ENCODE measurements around the gene DCLK1. TPM values are rescaled to one million over a fixed set of nuclear protein-coding genes. Genes with fewer than 3 reads are reported as not detected.

The DCLK1 gene
- total and polyA plus RNA-seq, 10 of the 15 experiments (the other 5 are each of a cell fraction or from before 2014, with no cell fraction given), result not detected

DNA sequence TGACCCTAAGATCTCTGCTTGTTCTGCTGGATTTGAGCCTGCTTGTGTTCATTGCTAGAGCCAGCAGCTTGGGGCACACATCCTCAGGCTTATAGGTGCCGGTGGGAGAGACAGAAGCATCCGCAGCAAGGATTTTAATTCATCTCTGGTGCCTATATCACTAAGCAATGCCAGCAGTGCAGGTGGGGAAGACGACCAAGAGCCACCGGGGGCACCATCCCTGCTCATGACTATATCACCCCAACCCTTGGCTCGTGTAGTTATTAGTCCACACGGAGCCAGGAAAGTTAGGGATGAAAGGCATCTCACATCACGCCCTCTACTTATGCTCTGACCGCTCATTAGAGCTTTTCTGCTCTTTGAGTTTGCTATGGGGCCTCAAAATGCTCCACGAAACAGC, 298.2 kb downstream of the DCLK1 start (continued):
- TF ChIP-seq, protein P1, sequence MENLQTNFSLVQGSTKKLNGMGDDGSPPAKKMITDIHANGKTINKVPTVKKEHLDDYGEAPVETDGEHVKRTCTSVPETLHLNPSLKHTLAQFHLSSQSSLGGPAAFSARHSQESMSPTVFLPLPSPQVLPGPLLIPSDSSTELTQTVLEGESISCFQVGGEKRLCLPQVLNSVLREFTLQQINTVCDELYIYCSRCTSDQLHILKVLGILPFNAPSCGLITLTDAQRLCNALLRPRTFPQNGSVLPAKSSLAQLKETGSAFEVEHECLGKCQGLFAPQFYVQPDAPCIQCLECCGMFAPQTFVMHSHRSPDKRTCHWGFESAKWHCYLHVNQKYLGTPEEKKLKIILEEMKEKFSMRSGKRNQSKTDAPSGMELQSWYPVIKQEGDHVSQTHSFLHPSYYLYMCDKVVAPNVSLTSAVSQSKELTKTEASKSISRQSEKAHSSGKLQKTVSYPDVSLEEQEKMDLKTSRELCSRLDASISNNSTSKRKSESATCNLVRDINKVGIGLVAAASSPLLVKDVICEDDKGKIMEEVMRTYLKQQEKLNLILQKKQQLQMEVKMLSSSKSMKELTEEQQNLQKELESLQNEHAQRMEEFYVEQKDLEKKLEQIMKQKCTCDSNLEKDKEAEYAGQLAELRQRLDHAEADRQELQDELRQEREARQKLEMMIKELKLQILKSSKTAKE (IDR thresholded peaks at IDR 0.05; ENCODE audit: low read depth, poor library complexity, severe bottlenecking), result no peak
- no peak for TF ChIP-seq ZNF207 (IDR thresholded peaks at IDR 0.05; ENCODE audit: borderline replicate concordance)
- TF ChIP-seq NBN (IDR thresholded peaks at IDR 0.05), result no peak
- TF ChIP-seq POLR2A (IDR thresholded peaks at IDR 0.05; ENCODE audit: low read depth, low read length), result no peak
- no peak for TF ChIP-seq SIN3A (IDR thresholded peaks at IDR 0.05; ENCODE audit: low read depth, low read length)
- TF ChIP-seq BMI1 (IDR thresholded peaks at IDR 0.05; ENCODE audit: borderline replicate concordance), result no peak
- no peak for TF ChIP-seq SIX5 (IDR thresholded peaks at IDR 0.05; ENCODE audit: low read depth, low read length, severe bottlenecking)
- no peak for TF ChIP-seq POLR2AphosphoS5 (IDR thresholded peaks at IDR 0.05; ENCODE audit: low read length)
- no peak for TF ChIP-seq STAT3 (IDR thresholded peaks at IDR 0.05; ENCODE audit: low read depth, low read length)

DNA sequence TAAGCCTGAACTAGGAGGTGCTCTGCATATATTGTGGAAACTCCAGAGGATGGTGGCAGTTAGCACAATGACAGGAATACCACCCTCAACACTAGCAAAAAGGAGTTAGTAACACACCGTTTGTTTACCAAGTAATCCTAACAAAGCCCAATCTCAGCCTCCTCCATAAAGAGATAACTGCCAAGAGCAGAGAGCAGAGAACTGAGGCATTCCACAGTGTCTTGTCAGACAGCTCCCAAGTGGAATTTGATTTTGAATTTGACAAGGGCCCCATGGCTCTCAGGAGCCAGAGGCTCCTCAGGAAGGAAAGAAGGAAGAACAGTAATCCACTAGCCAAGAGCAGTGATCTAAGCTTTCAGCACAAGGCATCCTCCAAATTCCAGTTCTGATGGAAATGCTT, 298.6 kb downstream of the DCLK1 start:
- H3K4me2 ChIP-seq (ENCODE audit: control insufficient read depth, insufficient read depth), result no peak overlapping the region
- H3K9me3 ChIP-seq (replicated peaks; ENCODE audit: control insufficient read depth, insufficient read depth, low read length), result no peaks in the 10 kb centered on the region
- ChIA-PET RAD21 (ENCODE audit: unreplicated experiment) (no interaction called here), SMC1A (ENCODE audit: uncharacterized antibody, unreplicated experiment) (no interaction called here), CTCF (interaction anchor here (0.8 to 1.1 kb wide), 2 partner anchors 13 to 14 kb away, joined by 3 to 4 read pairs; no protein-coding TSS in a partner anchor), POLR2A (no interaction called here)
- no peaks in the 10 kb centered on the region for H3K79me2 ChIP-seq (ENCODE audit: control insufficient read depth, insufficient read depth, low read length)
- H3K36me3 ChIP-seq (ENCODE audit: control insufficient read depth in 2 of 2, insufficient read depth in 2 of 2, low read length in 1 of 2), result no peaks in the 10 kb centered on the region
- H3K27me3 ChIP-seq (replicated peaks in 1 of 2; ENCODE audit: control insufficient read depth in 2 of 2, insufficient read depth in 2 of 2, low read length in 1 of 2), result no peaks in the 10 kb centered on the region
- no peak overlapping the region for H3K27ac ChIP-seq (ENCODE audit: control insufficient read depth, insufficient read depth)
- DNase-seq (ENCODE audit: low read depth, low spot score) (no peak), FAIRE-seq (no peak), ATAC-seq (no peak)
- in situ Hi-C loops (cut with MboI) (no loop called here), intact Hi-C loops (cut with micrococcal nuclease; ENCODE audit: unreplicated experiment) (no loop called here)
- H3K4me3 ChIP-seq, result no peak overlapping the region
- H3K9ac ChIP-seq (ENCODE audit: control insufficient read depth, insufficient read depth, low read length), result no peak overlapping the region
- H2AFZ ChIP-seq (ENCODE audit: control insufficient read depth, low read depth, low read length), result no peak overlapping the region
- no TSS peak for BruUV-seq (replicated peaks)
- H3K4me1 ChIP-seq (ENCODE audit: control insufficient read depth, insufficient read depth, low read length), result no peaks in the 10 kb centered on the region
- no peaks in the 10 kb centered on the region for H4K20me1 ChIP-seq (ENCODE audit: control insufficient read depth, insufficient read depth)
- 0% methylated on average over 1 of the region's 1 CpG for WGBS (ENCODE audit: insufficient coverage, insufficient replicate concordance, low lambda C conversion rate, missing lambda C conversion rate)
- TF ChIP-seq ESRRA (IDR thresholded peaks at IDR 0.05; ENCODE audit: low read length) (no peak), ZNF207 (IDR thresholded peaks at IDR 0.05; ENCODE audit: borderline replicate concordance) (no peak), ZNF384 (IDR thresholded peaks at IDR 0.05; ENCODE audit: borderline replicate concordance, low read depth, low read length) (no peak), EGR1 (IDR thresholded peaks at IDR 0.05; ENCODE audit: borderline replicate concordance in 1 of 2, low read depth in 2 of 2, low read length in 2 of 2) (no peak), SP1 (IDR thresholded peaks at IDR 0.05; ENCODE audit: low read depth, low read length) (no peak), FOXM1 (IDR thresholded peaks at IDR 0.05; ENCODE audit: low read depth, low read length) (no peak), POLR2A (IDR thresholded peaks at IDR 0.05; ENCODE audit: low read depth, low read length) (no peak), PAX5 (IDR thresholded peaks at IDR 0.05; ENCODE audit: borderline replicate concordance, low read depth, low read length) (no peak), YBX1 (IDR thresholded peaks at IDR 0.05) (no peak), SMARCA5 (IDR thresholded peaks at IDR 0.05) (no peak)
- TF ChIP-seq, protein P2, sequence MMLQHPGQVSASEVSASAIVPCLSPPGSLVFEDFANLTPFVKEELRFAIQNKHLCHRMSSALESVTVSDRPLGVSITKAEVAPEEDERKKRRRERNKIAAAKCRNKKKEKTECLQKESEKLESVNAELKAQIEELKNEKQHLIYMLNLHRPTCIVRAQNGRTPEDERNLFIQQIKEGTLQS (IDR thresholded peaks at IDR 0.05; ENCODE audit: borderline replicate concordance, extremely low read depth, low read depth, low read length), result no peak
- TF ChIP-seq, protein P3, sequence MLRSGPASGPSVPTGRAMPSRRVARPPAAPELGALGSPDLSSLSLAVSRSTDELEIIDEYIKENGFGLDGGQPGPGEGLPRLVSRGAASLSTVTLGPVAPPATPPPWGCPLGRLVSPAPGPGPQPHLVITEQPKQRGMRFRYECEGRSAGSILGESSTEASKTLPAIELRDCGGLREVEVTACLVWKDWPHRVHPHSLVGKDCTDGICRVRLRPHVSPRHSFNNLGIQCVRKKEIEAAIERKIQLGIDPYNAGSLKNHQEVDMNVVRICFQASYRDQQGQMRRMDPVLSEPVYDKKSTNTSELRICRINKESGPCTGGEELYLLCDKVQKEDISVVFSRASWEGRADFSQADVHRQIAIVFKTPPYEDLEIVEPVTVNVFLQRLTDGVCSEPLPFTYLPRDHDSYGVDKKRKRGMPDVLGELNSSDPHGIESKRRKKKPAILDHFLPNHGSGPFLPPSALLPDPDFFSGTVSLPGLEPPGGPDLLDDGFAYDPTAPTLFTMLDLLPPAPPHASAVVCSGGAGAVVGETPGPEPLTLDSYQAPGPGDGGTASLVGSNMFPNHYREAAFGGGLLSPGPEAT (IDR thresholded peaks at IDR 0.05; ENCODE audit: low read depth), result no peak
- TF ChIP-seq, protein P1 (IDR thresholded peaks at IDR 0.05; ENCODE audit: low read depth, poor library complexity, severe bottlenecking), result no peak
